ENCODE results near the gene METTL13. TPM values are rescaled to one million over a fixed set of nuclear protein-coding genes. Genes with fewer than 3 reads are reported as not detected.
A peak's percentile ranks its signal among the peaks of the same experiment; 100 is the strongest.
"Not testable (repeated sequence)": the region's sequence is repeated elsewhere in the genome, so short reads cannot be mapped to it uniquely, and the experiment has no call there.

METTL13 gene
- total and polyA plus RNA-seq, 4 donors: 10.4 to 28.4 (median 23.8) TPM

DNA sequence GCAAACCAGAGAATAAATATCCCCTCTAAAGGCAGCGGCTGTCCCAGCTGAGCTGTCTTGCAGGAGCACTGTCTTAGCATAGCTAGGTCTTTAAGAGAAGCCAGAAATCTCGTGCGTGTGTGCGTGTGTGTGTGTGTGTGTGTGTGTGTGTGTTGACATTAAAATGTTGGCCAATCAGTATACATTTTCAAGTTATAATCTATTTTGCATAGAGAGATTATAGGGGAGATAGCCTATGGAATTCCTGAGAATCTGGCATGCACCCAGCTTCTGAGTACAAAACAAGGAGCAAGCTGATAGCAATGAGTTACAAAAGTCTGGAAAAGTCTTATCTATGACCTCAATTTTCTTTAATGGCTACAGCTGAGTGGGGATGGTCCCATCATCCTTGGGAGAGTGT is 17.7 kb downstream of the METTL13 start:
- H3K4me3 ChIP-seq: no peak overlapping the region
- TF ChIP-seq, protein P1, sequence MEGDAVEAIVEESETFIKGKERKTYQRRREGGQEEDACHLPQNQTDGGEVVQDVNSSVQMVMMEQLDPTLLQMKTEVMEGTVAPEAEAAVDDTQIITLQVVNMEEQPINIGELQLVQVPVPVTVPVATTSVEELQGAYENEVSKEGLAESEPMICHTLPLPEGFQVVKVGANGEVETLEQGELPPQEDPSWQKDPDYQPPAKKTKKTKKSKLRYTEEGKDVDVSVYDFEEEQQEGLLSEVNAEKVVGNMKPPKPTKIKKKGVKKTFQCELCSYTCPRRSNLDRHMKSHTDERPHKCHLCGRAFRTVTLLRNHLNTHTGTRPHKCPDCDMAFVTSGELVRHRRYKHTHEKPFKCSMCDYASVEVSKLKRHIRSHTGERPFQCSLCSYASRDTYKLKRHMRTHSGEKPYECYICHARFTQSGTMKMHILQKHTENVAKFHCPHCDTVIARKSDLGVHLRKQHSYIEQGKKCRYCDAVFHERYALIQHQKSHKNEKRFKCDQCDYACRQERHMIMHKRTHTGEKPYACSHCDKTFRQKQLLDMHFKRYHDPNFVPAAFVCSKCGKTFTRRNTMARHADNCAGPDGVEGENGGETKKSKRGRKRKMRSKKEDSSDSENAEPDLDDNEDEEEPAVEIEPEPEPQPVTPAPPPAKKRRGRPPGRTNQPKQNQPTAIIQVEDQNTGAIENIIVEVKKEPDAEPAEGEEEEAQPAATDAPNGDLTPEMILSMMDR (IDR thresholded peaks at IDR 0.05; ENCODE audit: control extremely low read depth, extremely low read depth): no peak
- 61 to 71% methylated on average over 4 of the region's 4 CpGs for WGBS, 2 donors
- H3K27me3 ChIP-seq (ENCODE audit: control insufficient read depth in 3 of 3, insufficient read depth in 3 of 3, low read length in 2 of 3): no peaks in the 10 kb centered on the region
- DNase-seq: peak; percentile 56 to 79 (median 75)
- no peak for ATAC-seq (ENCODE audit: insufficient read depth, low FRiP score)
- H3K9me3 ChIP-seq (ENCODE audit: control insufficient read depth in 4 of 4, insufficient read depth in 3 of 4, low read length in 3 of 4): no peaks in the 10 kb centered on the region
- H3K9ac ChIP-seq (ENCODE audit: insufficient read depth in 1 of 2, low read length in 2 of 2): no peak overlapping the region
- H3K4me1 ChIP-seq (ENCODE audit: control insufficient read depth in 5 of 5, insufficient read depth in 5 of 5, low read length in 5 of 5): peaks cover 3 to 19% (median 5%) of the 10 kb centered on the region in 5 donors
- H3K36me3 ChIP-seq (ENCODE audit: control insufficient read depth in 4 of 4, insufficient read depth in 4 of 4, low read length in 4 of 4): peaks cover 13 to 30% (median 22%) of the 10 kb centered on the region in 4 donors
- no peak overlapping the region for H3K27ac ChIP-seq (ENCODE audit: low read depth in 1 of 2, low read length in 1 of 2)

DNA sequence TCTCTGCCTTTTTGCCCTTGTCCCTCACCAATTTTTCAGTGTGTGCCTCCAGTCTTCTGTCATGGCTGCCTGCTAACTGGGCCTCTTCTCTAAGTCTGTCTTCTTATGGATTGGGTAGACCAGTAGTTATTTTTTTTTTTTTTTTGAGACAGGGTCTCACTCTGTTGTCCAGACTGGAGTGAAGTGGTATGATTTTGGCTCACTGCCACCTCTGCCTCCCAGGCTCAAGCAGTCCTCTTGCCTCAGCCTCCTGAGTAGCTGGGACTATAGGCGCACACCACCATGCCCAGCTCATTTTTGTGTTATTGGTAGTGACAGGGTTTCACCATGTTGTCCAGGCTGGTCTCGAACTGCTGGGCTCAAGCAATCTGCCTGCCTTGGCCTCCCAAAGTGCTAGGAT is 18.2 kb downstream of the METTL13 start:
- DNase-seq; H3K27ac ChIP-seq (ENCODE audit: low read depth in 1 of 2, low read length in 1 of 2); H3K27me3 ChIP-seq (ENCODE audit: control insufficient read depth in 3 of 3, insufficient read depth in 3 of 3, low read length in 2 of 3); ATAC-seq (ENCODE audit: insufficient read depth, low FRiP score); H3K4me3 ChIP-seq; H3K9me3 ChIP-seq (ENCODE audit: control insufficient read depth in 4 of 4, insufficient read depth in 3 of 4, low read length in 3 of 4); H3K9ac ChIP-seq (ENCODE audit: insufficient read depth in 1 of 2, low read length in 2 of 2): not testable (repeated sequence)
- Histone ChIP-seq H3K36me3 (ENCODE audit: control insufficient read depth in 4 of 4, insufficient read depth in 4 of 4, low read length in 4 of 4) (peaks cover 13 to 25% (median 19%) of the 10 kb centered on the region in 4 donors), H3K4me1 (ENCODE audit: control insufficient read depth in 5 of 5, insufficient read depth in 5 of 5, low read length in 5 of 5) (peaks cover 3 to 19% (median 5%) of the 10 kb centered on the region in 5 donors)
- 94 to 100% methylated on average over 2 of the region's 2 CpGs for WGBS, 2 donors

DNA sequence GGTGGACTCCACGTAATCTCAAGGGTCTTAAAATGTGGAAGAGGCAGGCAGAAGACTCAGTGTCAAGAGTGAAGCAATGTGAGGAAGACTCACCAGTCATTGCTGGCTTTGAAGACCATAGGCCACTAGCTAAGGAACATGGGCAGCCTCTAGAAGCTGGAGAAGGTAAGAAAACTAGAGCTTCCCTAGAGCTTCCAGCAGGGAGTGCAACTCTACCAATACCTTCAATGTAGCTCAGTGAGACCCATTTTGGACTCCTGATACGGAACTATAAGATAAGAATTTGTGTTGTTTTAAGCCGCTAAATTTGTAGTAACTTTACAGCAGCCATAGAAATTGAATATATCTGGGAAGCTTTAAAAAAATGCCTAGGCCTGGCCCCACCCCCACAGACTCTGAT is 18.9 kb downstream of the METTL13 start:
- Histone ChIP-seq H3K9me3 (ENCODE audit: control insufficient read depth in 4 of 4, insufficient read depth in 3 of 4, low read length in 3 of 4) (no peaks in the 10 kb centered on the region), H3K27me3 (ENCODE audit: control insufficient read depth in 3 of 3, insufficient read depth in 3 of 3, low read length in 2 of 3) (no peaks in the 10 kb centered on the region), H3K9ac (ENCODE audit: insufficient read depth in 1 of 2, low read length in 2 of 2) (no peak overlapping the region), H3K36me3 (ENCODE audit: control insufficient read depth in 4 of 4, insufficient read depth in 4 of 4, low read length in 4 of 4) (peaks cover 11 to 19% (median 13%) of the 10 kb centered on the region in 4 donors), H3K27ac (ENCODE audit: low read depth in 1 of 2, low read length in 1 of 2) (no peak overlapping the region), H3K4me1 (ENCODE audit: control insufficient read depth in 5 of 5, insufficient read depth in 5 of 5, low read length in 5 of 5) (peaks cover 3 to 19% (median 5%) of the 10 kb centered on the region in 5 donors), H3K4me3 (no peak overlapping the region)
- TF ChIP-seq, protein P1 (IDR thresholded peaks at IDR 0.05; ENCODE audit: control extremely low read depth, extremely low read depth): no peak
- ATAC-seq (ENCODE audit: insufficient read depth, low FRiP score) (no peak), DNase-seq (no peak)
- 94 to 95% methylated on average over 3 of the region's 3 CpGs for WGBS, 2 donors

DNA sequence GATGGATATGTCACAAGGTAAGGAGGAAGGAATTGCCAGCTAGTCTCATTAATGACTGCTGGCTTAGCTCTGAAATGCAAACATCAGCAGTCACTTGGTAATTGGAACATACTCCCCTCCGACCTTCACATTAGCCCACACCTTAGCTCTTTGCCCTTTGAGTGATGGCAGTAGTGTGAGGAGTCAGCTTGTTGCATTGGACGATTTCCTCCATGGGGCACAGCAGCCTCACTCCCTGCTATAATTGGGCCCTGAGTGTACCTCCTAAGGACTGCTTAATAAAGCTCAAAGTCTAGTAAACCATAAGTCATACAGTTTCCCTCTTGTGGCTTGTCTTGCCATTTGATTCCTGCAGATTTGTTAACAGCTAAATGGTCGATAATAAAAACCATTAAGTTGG is 19.4 kb downstream of the METTL13 start:
- TF ChIP-seq, protein P1 (IDR thresholded peaks at IDR 0.05; ENCODE audit: control extremely low read depth, extremely low read depth): no peak

More for the DNA sequence above, 19.4 kb downstream of the METTL13 start:
- H3K9me3 ChIP-seq (ENCODE audit: control insufficient read depth in 4 of 4, insufficient read depth in 3 of 4, low read length in 3 of 4): no peaks in the 10 kb centered on the region
- ATAC-seq (ENCODE audit: insufficient read depth, low FRiP score) (no peak), DNase-seq (no peak)
- no peak overlapping the region for H3K27ac ChIP-seq (ENCODE audit: low read depth in 1 of 2, low read length in 1 of 2)
- 67 to 84% methylated on average over 3 of the region's 3 CpGs for WGBS, 2 donors
- no peak overlapping the region for H3K4me3 ChIP-seq
- H3K9ac ChIP-seq (ENCODE audit: insufficient read depth in 1 of 2, low read length in 2 of 2): no peak overlapping the region
- peaks cover 3 to 19% (median 5%) of the 10 kb centered on the region in 5 donors for H3K4me1 ChIP-seq (ENCODE audit: control insufficient read depth in 5 of 5, insufficient read depth in 5 of 5, low read length in 5 of 5)
- peaks cover 10 to 15% (median 10%) of the 10 kb centered on the region in 4 donors for H3K36me3 ChIP-seq (ENCODE audit: control insufficient read depth in 4 of 4, insufficient read depth in 4 of 4, low read length in 4 of 4)
- H3K27me3 ChIP-seq (ENCODE audit: control insufficient read depth in 3 of 3, insufficient read depth in 3 of 3, low read length in 2 of 3): no peaks in the 10 kb centered on the region
